Measurements from ENCODE around the gene WDR7.

The WDR7 gene

DNA sequence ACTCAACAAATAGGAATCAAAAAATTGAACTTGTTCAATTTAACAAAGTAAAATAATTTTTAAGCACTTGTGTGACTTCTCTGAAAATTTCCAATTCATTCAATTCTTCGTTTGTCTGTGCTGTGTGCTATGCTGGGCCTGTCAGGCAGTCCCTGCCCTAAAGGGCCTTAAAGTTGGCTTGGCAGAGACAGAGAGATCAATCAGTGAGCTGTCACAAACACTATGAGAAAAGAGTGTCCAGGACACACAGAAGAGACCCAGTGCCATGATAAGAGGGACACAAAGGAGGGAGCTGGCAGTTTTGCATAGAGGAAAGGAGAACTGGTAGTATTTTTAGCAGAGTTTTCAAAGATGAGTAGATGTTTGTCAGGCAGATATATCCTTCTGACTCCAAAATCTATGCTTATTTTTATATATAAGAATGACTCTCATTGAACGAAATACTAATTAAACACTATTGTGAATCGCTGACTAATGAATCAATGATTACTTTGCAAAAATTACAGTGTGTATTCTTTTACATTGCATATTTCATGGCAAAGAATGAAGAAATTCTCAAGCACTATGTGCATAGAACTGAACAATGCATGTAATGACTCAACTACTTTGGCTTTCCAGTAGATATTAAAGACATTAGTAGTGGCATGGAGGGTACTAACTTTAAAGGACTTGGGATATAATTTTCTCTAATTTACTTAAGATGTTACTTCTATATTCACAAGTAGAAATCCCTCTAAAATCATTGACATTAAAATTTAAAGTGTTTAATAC is 302.5 kb downstream of the WDR7 start:
- no peak for DNase-seq

DNA sequence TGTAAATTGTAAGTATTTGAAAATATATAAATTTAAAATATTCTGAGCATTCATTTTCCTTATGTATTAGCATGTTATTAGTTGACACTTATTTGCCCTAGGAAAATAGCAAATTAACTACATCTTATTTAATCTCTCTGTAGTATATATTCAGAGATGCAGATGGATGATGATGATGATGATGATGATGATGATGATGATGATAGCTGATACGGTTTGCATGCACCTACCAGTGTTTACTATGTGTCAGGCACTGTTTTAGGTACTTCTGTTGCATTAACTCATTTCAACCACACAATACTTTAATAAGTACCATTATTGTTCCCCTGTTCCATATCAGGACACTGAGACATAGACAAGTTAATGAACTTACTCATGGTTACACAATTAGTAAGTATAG is 304.3 kb downstream of the WDR7 start:
- no peak for DNase-seq

DNA sequence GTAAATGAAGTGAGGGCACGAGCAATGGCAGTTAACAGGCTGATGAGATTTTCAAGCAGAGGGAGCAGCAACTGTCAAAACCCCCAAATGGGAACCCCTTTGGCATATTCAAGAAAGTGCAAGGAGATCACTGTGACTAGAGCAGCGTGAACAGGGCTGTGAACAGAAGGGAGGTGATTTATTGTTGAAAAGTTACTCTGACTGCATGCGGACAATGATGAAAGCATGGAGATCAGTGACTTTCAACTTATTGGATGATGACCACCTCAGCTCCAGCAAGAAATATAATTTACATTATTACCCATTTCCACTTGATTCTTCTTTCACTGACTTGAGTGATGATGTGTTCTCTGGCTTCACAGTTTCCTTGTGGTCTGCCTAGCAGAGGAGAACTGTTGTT is 308.0 kb downstream of the WDR7 start:
- DNase-seq, result no peak

DNA sequence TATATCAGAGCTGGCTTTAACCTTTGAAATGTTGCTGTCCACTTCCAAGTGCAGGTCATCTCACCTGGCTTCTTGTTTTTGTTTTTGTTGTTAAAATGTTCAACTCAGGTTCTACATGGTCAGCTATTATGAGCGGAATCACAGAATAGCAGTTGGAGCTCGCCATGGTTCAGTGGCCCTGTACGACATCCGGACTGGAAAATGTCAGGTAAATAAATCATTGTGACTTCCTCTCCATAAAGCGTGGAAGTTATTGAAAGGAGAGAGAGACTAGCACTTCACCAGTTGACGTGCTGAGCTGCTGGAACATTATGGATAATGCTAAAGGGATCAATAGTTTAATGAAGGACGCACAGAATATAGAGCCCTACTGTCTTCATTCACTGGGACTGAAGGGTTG is 311.2 kb downstream of the WDR7 start:
- DNase-seq, result no peak

DNA sequence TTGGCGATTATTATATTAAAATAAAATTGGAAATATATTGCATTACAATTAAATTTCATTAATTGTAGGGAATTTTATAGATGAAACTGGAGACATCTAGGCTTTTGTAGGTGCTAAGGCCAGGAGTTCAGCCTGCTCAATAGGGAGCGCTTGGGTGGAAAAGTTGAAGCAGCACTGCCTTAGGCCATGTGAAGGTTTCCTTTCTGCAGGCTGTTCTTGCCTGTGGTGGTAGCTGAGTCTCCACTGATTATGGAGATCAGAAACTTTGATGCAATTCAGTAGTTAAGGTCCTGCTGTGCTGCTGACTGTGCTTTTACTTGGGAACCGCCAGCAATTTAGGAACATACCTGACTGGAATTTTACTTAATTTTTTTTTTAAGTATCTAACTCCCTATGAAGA is 315.9 kb downstream of the WDR7 start:
- no peak for DNase-seq

DNA sequence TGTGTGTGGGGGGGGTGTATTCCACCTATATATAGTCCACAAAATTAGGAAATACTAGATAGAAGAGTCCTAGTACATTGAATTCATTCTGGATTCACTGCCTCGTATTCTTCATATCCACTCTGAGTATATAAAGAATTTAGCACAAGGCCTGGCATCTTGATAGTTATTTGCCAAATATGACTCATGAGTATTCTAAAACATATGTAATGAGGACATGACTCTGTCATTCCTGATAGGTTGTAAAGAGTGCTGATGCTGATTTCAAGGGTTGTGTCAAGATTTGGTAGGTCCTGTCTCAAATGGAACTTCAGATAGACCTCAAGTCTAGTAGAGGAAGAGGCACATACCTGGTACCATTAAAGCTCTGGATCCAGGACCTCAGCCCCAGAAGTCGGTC is 322.3 kb downstream of the WDR7 start:
- DNase-seq, result no peak

DNA sequence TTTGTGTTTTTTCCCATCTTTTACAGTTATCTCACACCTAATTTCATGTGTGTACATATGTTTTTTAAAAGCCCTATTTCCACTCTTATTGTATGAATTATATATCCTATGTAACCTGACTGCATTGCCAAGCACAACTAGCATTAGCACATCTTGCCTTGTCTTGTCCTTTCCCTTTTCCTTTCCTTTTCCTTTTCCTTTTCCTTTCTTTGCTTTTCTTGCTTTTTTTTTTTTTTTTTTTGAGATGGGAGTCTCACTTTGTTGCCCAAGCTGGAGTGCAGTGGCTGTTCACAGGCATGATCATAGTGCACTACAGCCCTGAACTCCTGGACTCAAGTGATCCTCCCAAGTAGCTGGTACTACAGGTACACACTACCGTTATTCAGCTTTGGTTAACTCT is 323.0 kb downstream of the WDR7 start:
- DNase-seq, result no peak

DNA sequence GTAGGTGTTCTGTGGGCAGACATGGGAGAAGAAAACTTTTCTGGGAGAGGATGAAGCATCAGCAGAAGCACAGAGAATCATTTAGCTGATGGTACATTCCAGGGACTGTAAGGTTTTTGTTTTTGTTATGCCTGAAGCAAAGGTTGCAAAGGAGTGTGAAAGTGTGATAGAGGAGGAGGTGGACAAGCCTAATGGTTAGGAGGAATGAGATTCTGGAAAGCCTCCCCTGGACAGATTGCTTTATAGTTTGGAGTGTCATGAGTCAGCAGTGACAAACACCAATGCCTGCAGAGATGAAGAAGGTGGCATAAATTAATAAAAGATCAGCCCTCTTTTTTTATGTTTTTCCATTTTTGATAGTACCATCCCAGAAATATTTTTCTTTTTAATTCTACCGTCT is 324.1 kb downstream of the WDR7 start:
- DNase-seq, result no peak

DNA sequence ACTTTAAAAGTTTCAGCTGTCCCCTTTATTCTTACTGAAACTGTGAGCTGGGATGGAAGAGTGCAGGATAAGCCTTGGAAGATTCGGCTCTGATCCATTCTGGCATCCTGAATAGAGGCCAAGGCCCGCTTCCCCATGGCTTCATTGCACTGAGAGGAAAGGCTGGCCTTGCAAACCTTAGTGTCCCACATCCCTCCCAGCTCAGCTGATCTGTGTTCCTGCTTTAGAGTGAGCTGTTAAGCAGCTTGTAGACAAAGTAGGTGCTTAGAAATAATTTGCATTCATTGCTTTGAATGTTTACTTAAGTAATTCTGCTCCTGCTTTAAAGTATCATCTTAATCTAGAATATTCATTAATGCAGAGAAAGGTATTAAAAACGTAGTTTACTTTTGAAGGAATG is 326.1 kb downstream of the WDR7 start:
- DNase-seq, result no peak

DNA sequence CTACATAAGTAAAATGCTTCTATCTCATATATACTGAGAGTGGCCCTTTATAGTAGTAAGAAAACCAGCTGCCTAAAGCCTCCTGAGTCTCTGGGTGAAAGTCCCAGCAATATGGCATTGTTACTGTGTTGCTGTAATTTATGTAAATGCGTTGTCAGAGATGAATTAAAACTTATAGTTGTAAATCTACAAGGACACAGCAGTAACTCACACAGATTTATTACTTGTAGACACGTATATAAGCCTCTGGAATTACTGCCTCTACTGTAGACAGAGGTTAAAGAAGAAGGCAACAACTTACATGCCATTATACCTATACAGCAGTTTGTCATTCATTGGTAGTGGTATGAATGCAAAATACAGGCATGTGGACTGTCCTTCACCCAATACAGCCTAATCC is 326.6 kb downstream of the WDR7 start:
- DNase-seq, result no peak

DNA sequence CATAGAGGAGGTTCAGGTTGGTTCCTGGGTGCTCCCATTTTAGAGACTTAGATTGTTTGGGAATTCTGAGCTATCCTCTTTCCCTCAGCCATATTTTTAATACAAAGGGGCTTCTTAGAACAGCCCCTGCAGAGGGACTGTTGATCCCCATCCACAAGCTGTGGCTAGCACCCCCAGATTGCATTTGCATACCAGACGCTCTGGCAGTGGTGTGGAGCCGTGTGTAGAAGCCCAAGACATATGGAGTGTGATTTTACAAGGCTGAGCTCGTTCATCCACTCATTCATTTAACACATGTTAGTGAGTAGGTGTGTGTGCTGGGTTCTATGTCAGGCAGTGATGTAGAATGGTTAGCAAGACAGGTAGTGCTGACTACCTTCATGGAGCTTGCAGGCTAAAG is 329.0 kb downstream of the WDR7 start:
- no peak for DNase-seq

DNA sequence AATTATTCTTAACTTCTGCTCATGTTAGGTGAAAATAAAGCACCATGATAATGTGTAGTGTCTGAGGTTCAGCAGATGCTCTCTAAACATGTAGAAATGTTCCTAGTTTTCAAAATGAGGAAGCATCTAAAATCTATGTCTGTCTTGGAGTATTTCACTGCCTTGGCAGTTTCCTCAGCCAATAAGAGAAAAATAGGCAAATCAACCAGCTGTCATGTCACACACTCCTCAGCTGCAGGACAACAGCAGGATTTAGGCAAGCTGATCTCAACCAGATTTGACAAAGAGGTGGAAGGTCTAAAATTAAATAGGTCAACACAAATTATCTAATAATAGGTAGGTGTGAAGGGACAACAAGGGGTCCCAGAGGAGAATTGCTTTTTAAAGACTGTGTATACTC is 331.6 kb downstream of the WDR7 start:
- no peak for DNase-seq

DNA sequence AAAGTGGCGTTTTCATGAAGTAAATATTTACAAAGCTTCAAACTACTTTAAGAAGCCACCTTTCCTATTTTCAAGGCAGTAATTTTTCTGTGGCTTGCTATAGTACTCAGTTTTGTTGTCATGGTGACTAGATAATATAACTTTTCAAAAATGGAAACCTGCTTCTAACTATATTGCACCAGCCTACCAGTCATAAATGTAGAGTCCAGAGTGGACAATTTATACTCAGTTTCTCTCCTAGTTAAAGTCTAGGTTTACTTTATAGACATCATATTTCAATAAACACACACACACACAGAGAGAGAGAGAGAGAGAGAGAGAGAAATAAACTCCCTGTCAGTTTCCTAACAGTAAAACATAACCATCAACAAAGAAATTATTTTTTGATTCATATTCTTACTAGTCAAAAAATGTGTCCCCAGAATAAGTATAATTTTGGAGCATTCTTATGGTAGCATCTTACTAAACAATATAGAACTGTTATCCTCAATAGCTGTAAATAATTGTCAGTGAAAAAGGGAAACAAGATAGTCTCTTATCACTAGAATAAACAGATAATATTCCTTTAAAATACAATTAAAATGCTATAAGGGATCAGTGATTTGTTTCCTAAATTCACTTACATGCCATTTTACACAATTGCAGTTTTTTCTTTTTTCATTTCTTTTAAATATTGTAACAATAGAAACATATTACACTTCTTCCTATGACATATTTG is 332.3 kb downstream of the WDR7 start:
- no peak for DNase-seq

DNA sequence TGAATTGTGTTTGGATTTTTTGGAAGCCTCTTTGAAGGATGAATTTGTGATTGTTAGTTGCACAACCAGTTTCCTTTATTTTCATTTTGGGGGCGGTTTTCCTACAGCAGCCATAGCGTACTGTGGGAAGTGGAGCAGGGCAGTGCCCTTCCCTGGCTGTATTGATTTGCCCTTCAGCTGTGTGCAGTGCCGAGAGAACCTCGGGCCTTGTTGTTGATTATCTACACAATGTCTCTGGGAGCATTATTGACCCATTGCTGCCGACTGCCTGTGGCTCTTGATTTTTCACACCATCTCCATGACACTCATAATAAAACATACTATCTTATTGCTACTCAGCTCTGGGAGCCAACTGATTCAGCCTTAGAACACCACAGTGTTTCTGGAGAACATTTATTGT is 333.6 kb downstream of the WDR7 start:
- no peak for DNase-seq

DNA sequence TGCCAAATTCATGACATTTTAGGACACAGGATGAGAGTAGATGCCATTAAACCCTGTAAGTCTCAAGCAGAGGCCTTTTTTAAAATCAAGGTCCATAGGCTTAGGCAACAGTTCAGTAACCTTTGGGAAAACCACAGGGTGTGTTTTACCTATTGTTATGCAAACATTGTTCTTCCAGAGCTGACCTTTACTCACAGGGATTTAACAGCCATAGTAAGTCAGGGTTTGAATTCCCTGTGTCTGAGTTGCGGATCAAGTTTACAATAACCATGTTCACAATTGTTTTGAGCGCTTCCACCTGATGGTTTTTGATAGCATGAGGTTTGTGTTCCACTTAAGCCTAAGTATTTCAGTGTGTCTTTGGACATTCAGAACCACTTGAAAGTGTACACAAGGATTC is 335.7 kb downstream of the WDR7 start:
- no peak for DNase-seq

DNA sequence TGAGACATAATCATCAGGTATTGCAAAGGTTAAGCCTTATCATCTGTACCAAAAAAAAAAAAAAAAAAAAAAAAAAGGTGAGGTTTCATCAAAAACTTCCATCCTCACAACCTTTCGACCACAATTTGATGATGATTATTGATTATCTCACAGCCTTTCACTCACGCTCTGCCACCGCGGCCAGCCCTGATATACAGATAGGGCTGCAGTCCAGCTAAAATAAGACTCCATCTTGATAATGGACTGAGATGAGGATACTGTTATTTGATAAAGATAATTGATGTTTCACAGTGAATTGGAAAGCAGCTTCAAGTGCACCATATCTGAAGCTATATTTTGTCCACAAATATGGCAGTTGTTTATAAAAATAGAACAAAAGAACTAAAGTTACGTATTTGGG is 336.1 kb downstream of the WDR7 start:
- DNase-seq, result no peak

DNA sequence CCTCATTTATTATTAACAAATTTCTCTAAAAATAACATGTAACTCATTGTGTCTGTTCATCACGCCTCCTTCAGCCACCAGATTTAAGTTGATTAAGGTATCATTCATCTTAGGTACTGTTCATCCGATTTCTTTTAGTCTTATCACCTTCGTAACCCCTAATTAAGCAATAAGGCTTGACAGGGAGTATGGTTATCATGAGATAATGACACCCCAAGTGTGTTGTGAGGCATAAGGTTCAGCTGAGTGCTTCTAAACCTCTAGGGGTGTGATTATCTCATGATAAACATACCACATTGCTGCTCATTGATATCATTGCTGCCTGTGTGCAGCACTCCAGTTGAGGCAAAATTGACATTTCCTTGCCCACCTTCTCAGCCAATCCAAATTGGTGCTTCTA is 336.9 kb downstream of the WDR7 start:
- DNase-seq, result no peak

DNA sequence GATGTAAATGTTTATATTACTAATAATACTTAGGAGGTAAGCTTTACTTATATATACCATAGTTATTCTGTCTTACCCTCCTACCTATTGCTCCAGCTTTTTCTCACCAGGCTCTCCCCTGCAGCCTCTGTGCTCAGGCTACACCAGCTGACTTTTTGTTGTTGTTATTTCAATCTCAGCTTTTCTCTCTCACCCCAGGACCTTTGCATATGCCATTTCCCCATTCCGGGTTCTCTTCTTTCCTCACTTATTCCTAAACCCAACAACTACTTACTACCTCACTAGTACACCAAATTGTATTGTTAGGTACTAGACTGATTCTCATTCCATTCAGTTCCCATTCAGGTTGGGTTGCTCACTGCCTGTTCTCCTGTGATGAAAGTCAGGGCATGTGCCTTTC is 339.5 kb downstream of the WDR7 start:
- no peak for DNase-seq

DNA sequence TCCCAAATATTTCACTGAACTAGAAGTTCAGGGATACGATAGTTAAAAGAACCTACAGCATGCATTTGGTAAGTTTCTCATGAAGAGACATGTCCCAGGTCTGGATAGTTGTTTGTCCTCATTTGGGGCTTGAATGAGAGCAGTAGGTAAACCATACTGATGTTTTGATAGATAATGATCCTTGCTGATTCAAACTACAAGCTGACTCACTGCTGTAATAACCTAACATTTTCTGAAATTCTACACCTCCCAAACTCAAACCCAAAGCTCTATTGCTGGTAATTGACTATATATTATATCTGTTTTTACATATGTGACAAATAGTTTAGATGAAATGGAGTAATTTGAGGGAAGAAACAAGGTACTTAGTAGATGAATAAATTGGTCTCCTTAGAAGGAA is 341.6 kb downstream of the WDR7 start:
- DNase-seq, result no peak

DNA sequence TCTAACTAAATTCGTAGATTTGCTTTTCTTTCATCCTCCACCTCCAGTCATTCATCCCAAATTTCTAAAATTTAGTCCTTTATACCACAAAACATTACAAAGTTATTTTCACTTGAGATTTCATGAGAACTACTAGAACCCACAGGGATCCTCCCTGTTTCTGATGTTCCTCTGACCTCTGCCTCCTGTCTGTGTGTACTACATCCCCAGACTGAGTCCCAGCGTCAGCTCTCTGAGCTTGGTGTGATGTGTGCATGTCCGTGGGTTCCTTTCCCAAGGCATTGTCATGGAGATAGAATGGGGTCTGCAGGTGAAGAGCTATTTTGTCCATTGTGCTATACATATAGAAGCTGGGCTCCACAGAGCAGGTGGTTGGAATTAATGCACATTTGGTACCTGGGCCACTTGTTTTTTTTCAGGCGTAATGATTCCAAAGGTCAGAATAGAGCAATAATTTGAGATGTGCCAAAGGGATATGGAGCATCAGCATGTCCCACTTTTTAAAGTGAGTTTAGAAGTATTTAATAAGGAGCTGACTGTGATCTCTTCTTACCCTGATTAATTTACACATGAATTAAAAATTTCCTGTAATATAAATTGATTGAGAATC is 344.5 kb downstream of the WDR7 start:
- no peak for DNase-seq

DNA sequence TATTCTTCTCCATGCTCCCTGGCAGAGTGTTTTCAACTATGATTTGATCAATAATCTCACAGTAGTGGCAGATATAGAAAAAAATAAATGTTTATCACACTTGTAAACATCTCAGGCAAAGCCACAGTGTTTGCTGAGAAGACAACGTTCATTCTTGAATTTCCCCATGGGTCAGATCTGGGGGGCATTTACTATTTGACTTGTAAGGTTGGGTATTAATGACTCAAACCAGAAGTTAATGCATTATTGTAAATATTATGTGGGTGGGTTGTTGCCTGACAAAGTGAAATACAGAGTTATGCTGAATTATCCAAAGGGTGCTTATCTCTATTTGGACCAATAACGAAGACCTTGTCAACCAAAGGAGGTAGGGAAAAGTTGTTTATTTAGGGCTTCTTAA is 346.0 kb downstream of the WDR7 start:
- DNase-seq, result no peak

DNA sequence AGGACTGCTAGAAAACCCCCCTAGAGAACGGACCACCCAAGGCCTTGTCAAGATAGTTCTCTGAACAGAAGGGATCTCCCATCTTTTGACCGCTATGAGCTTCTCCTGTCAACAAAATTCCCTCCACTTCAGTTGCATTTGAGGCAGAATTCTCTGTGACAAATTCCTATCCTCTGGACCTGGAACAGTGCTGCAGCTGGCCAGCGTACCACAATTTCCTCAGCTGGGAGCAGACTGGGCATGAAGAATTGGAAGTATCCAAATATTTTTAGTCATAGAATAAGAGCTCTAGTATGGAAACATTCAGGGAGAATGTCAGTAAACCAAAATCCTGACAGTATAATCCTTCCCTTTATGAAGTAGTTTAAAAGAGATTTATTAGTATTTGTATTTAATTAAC is 348.7 kb downstream of the WDR7 start:
- no peak for DNase-seq

DNA sequence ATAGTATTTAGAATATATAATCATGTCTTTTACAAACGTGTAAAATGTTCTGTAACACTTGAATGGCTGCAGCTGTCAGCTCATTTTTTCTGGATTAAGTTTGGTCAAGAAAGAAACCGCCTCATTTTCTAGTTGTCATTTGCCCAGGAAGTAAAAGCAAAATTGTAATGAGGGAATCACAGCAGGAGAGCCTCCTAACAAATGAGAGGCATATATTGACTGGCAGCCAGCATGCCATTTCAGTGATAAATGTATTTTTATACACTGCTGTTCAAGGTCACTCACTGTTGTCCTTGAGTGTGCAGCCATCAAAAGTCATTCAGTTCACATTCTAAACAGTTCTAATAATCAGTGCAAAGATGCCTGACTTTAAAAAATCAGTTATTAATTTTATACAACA is 351.5 kb downstream of the WDR7 start:
- DNase-seq, result no peak

DNA sequence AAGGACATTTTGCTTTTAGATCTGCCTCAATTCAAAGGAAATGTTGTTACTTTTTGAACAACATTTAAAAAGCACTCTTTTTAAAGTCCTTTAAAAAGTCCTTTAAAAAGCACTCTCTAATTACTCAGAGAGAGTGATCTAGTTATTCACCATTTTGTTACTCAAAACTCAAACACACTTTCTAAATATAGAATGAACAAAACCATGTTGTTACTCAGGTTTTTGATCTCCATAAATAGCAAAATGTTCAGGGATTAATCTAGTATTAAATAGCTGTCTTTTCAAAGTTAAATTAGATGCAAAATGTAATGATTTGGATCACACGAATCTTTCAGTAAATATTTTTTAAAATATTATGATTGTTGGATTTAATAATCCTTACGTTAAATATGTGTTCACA is 352.2 kb downstream of the WDR7 start:
- no peak for DNase-seq
